Activated CD8-positive, alpha-beta T cell treated with anti-CD3 and anti-CD28 coated beads for 36 hours (primary cell): ENCODE data around the gene SGMS1. TPM values are rescaled to one million over a fixed set of nuclear protein-coding genes. Genes with fewer than 3 reads are reported as not detected.

Experiments used
- ATAC-seq: fragments of 200-7000 bp; cut with Tn5 transposase; one replicate; pipeline ENCODE4 v1.10.0; 2021; ENCODE audit warnings: mild to moderate bottlenecking, moderate library complexity
- CTCF ChIA-PET: fragments of 350-600 bp; sonication (Branson Sonifier 250); formaldehyde crosslinking; loops from one replicate; lab custom pipeline; 2021; ENCODE audit warnings: antibody characterized with exemption; lab: Charles Lee
- POLR2A ChIA-PET: fragments of 350-600 bp; sonication (Branson Sonifier 250); formaldehyde crosslinking; loops from one replicate; lab custom pipeline; 2021; ENCODE audit warnings: antibody characterized with exemption; lab: Charles Lee
- DNase-seq: peaks from one replicate; pipeline ENCODE4 v3.0.0-alpha.2; 2020
- H3K27ac Mint-ChIP-seq: one replicate; pipeline ENCODE4 v1.8.0; 2021; ENCODE audit warnings: mild to moderate bottlenecking, mixed read lengths
- H3K27me3 Mint-ChIP-seq: one replicate; pipeline ENCODE4 v1.8.0; 2021; ENCODE audit warnings: mixed read lengths
- H3K36me3 Mint-ChIP-seq: one replicate; pipeline ENCODE4 v1.8.0; 2021; ENCODE audit warnings: low read depth, mixed read lengths
- H3K4me1 Mint-ChIP-seq: one replicate; pipeline ENCODE4 v1.8.0; 2021; ENCODE audit warnings: low read depth, mixed read lengths
- H3K4me3 Mint-ChIP-seq: one replicate; pipeline ENCODE4 v1.8.0; 2021; ENCODE audit warnings: mild to moderate bottlenecking, moderate library complexity, mixed read lengths
- H3K9me3 Mint-ChIP-seq: one replicate; pipeline ENCODE4 v1.8.0; 2021; ENCODE audit warnings: mixed read lengths
- CTCF ChIP-seq: fragments of 200-600 bp; IDR thresholded peaks from one replicate; pipeline ENCODE4 v1.8.0; 2022; ENCODE audit warnings: antibody characterized with exemption, mild to moderate bottlenecking
- intact Hi-C: fragments of 100-400 bp; cut with micrococcal nuclease; formaldehyde crosslinking; loops from one replicate; pipeline ENCODE4 v1.10.0; 2022
- total RNA-seq, 2 experiments: library from RNA; stranded (reverse); gene quantifications; one replicate each; pipeline ENCODE4 v1.2.3, GENCODE V29; 2021

SGMS1 gene
- total RNA-seq, 2 experiments from 2014 or later = 9.0 to 10.6 TPM

GRCh38 chr10:50387007-50387731, 236.6 kb downstream of the SGMS1 start:
- CTCF ChIA-PET = interaction anchor here (0.7 to 2.1 kb wide), 3 partner anchors 10 to 20 kb away, joined by 3 to 7 read pairs (median 4); no protein-coding TSS in a partner anchor
- peaks cover 2% of the 10 kb centered on the region for H3K36me3 Mint-ChIP-seq

GRCh38 chr10:50385624-50386023, 238.1 kb downstream of the SGMS1 start:
- intact Hi-C loops = no loop called here
- Mint-ChIP-seq H3K4me1 (peaks cover 15% of the 10 kb centered on the region), H3K27me3 (no peaks in the 10 kb centered on the region), H3K36me3 (peaks cover 2% of the 10 kb centered on the region), H3K4me3 (no peak overlapping the region), H3K9me3 (no peaks in the 10 kb centered on the region), H3K27ac (no peak overlapping the region)
- no peak for TF ChIP-seq CTCF
- no peak for ATAC-seq
- DNase-seq = no peak
- CTCF ChIA-PET = interaction anchor here (1.3 kb wide), 1 partner anchor 35 kb away, joined by 4 read pairs; no protein-coding TSS in a partner anchor
- POLR2A ChIA-PET = no interaction called here

More at GRCh38 chr10:50387007-50387731, 236.6 kb downstream of the SGMS1 start:
- H3K9me3 Mint-ChIP-seq = no peaks in the 10 kb centered on the region
- no peak for TF ChIP-seq CTCF
- peaks cover 15% of the 10 kb centered on the region for H3K4me1 Mint-ChIP-seq
- intact Hi-C loops = no loop called here
- H3K4me3 Mint-ChIP-seq = no peak overlapping the region
- POLR2A ChIA-PET = no interaction called here
- no peak overlapping the region for H3K27ac Mint-ChIP-seq
- ATAC-seq (no peak), DNase-seq (no peak)
- no peaks in the 10 kb centered on the region for H3K27me3 Mint-ChIP-seq

DNA sequence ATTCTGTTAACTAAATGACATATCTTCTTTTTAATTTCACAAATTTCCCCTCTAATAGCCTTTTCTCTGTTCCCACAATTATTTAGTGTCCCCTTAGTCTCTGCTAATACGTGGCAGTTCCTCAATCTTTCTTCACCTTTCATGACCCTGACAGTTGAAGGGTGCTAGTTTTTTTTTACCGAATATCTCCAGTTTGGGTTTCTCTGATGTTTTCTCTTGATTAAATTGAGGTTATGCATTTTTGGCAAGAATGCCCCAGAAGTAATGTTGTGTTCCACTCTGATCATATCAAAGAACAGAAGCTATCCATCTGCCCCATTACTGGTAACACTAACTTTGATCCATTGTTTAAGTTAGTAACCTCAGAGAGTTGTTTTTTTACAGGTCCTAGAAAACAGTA, 238.9 kb downstream of the SGMS1 start:
- ChIA-PET POLR2A (no interaction called here), CTCF (interaction anchor here (1.3 kb wide), 1 partner anchor 35 kb away, joined by 4 read pairs; no protein-coding TSS in a partner anchor)
- no peaks in the 10 kb centered on the region for H3K27me3 Mint-ChIP-seq
- peaks cover 3% of the 10 kb centered on the region for H3K36me3 Mint-ChIP-seq
- H3K4me3 Mint-ChIP-seq = no peak overlapping the region
- no peaks in the 10 kb centered on the region for H3K9me3 Mint-ChIP-seq
- H3K4me1 Mint-ChIP-seq = peaks cover 15% of the 10 kb centered on the region
- no peak for TF ChIP-seq CTCF
- no peak for DNase-seq
- intact Hi-C loops = no loop called here
- no peak for ATAC-seq
- H3K27ac Mint-ChIP-seq = no peak overlapping the region

GRCh38 chr10:50384238-50384637, 239.5 kb downstream of the SGMS1 start:
- POLR2A ChIA-PET = no interaction called here
- H3K36me3 Mint-ChIP-seq = peaks cover 6% of the 10 kb centered on the region
- CTCF ChIA-PET = no interaction called here

More at GRCh38 chr10:50384238-50384637, 239.5 kb downstream of the SGMS1 start:
- Mint-ChIP-seq H3K4me3 (no peak overlapping the region), H3K27ac (no peak overlapping the region), H3K4me1 (peaks cover 13% of the 10 kb centered on the region), H3K27me3 (no peaks in the 10 kb centered on the region), H3K9me3 (no peaks in the 10 kb centered on the region)
- TF ChIP-seq CTCF = no peak
- no peak for DNase-seq
- no peak for ATAC-seq
- intact Hi-C loops = no loop called here
